Endometrial microvascular endothelial cells (primary cell): ENCODE measurements around the gene OVCA2. TPM values are rescaled to one million over a fixed set of nuclear protein-coding genes. Genes with fewer than 3 reads are reported as not detected.

Source experiments
- in situ Hi-C: cut with HindIII; loops from 2 replicates; pipeline ENCODE4 v1.10.0; 2017; ENCODE audit warnings: low sequenced_read_pairs, low pct_unique_long_range_greater_than_20kb; ENCODE audit errors: inconsistent ontology term
- total RNA-seq: library from RNA; depleted of rRNA; stranded (reverse); fragments of >200 nt; gene quantifications from one replicate; pipeline ENCODE4 v1.2.3, GENCODE V29; 2015; ENCODE audit errors: inconsistent ontology term

The OVCA2 gene
- total RNA-seq, result 97.7 TPM

DNA sequence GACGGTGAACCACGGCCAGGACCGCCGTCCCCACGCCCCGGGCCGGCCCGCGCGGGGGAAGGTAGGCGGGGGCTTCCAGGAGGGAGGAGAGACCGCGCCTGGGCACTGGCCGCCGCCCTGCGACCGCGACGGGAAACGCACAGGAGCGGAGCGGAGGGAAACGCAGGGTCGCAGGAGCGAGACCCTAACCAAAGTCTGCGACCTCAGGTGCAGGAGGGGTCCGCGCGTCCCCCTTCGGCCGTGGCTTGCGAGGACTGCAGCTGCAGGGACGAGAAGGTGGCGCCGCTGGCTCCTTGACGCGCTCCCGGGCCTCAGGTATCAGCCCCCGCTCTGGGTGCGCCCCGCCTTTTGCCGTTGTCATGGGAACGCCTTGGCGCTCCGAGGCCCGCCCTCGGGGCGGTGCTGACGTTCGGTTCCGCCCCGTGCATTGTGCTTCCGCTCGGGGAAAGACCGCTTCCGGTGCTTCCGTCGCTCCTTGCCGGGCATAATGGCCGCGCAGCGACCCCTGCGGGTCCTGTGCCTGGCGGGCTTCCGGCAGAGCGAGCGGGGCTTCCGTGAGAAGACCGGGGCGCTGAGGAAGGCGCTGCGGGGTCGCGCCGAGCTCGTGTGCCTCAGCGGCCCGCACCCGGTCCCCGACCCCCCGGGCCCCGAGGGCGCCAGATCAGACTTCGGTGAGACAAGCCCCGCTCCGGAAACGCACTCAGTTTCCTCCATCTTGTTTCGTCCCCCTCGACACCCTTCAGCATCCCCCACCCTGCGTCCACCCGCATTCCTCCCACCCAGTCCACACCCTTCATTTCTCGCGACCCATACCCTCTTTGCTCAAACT, at the start of gene OVCA2:
Gene OVCA2, plus strand, starts transcription at position 462 of the 829 bp plus-strand sequence. Its CDS starts 26 bp downstream, at position 488.
- in situ Hi-C loops, result loop anchor here (25.0 kb wide), 1 partner anchor 129 kb away; no protein-coding TSS in a partner anchor

DNA sequence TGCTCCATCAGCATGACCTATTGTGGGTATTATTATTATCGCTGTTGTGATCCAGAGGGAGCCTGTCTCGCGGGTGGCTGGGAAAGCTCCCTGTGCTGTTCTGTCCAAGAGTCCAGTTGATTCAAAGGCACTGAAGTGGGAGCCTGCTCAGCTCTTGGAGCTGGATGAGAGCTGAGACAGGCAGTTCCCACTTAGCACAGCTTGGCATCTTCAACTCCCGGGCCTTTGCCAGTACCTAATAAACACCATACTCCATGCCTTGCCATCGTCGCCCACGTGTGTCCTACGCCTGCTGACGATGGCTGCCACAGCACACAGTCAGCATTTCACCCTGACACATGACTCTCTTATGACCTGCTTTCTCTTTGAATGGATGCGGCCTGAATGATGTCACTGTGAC, 49.3 kb upstream of the OVCA2 start:
- in situ Hi-C loops, result no loop called here

DNA sequence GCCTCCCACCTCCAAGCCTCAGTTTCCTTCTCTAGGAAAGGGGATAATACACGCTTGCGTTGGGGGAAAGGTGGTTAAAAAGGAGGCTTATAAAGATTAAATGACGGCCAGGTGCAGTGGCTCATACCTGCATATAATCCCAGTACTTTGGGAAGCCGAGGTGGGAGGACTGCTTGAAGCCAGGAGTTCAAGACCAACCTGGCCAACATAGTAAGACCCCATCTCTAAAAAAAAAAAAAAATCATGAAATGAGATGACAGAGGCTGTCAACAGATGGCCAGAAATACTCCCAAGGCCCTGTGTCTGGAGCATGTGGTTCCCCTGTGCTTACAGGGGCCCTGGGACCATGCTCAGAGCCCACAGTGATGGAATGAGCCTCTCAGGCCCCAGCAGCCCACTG, 47.1 kb upstream of the OVCA2 start:
- in situ Hi-C loops, result no loop called here

DNA sequence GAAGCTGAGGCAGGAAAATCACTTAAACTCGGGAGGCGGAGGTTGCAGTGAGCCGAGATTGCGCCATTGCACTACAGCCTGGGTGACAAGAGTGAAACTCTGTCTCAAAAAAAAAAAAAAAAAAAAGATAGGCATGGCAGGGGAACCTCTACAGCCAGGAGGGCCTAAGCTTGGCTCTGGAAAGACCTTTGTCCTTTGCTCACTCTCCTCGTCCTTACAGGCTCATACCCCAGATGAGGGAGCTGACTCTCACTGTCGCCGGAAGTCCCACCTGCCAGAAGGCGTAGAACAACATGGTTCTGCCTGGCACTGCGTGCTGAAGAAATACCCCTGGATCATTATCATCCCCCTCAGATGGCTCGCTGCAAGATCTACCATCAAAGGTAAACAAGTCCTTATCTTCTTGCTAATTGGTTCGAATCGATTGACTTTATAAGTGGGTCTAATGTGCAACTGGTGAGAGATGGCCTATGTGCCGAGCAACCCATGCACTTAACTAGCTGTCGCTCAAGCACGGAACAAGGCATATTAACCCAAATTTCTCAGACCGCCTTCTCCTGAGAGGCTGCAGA, 46.4 kb upstream of the OVCA2 start:
- in situ Hi-C loops, result no loop called here

DNA sequence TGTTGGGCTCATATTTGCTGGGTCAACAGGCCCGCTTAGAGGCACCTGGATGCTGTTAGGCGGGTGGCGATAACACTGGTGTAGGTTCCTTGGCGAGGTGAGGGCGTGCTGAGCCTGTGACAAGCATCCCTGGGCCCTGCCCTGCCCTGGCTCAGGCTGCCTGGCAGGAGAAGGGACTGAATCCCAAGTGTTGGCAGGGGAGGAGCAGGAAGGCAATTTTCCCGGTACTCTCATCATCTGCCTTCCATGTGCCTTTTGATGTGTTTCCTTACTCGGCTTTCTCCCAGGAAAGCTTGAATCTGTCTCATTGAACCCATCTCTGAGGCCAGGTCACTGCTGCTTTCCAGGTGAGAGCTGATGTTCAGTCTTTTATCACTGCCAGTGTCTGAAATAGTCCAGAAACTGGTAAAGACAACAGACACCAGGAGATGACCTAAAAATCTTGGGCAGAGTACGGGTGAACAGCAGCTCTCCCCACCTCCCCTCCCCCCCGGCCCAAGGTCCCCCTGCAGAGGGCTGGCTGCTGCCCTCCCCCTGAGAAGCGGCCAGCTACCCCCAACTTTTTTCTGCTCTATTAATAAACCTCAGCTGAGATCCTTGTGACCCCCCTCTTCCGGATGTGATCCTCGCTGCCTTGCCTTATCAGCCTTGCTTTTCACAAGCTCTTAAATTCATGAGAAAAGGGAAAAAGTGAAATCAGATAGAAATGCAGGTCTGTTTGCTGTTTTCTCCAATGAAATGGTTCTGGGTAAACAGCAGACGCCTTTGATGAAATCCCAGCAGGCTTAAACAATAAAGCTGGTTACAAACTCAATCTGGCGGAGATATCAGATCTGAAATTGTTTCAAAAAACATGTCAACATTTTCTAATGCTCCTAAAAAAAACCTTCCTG, 45.7 kb upstream of the OVCA2 start:
- in situ Hi-C loops, result no loop called here

DNA sequence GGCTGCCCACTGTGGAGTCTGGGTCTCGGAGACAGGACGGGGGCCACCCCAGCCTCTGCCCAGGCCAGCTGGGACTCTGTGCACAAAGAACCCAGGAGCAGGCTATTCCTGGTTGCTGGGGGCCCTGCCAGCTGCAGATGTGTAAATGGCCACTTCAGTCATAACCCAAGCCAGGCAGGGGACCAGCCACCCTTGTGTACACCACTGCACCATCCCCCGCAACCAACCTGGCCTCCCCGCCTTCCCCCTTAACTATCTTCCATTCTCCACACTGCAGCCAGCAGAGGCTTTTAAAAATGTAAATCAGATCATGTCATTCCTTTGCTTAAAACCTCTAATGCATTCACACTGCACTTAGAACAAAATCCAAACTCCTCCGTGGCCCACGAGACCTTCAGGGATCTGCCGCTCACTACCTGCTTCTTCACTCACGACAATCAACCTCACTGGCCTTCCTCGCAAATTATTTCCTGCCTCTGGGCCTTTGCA, 45.0 kb upstream of the OVCA2 start:
- in situ Hi-C loops, result no loop called here

DNA sequence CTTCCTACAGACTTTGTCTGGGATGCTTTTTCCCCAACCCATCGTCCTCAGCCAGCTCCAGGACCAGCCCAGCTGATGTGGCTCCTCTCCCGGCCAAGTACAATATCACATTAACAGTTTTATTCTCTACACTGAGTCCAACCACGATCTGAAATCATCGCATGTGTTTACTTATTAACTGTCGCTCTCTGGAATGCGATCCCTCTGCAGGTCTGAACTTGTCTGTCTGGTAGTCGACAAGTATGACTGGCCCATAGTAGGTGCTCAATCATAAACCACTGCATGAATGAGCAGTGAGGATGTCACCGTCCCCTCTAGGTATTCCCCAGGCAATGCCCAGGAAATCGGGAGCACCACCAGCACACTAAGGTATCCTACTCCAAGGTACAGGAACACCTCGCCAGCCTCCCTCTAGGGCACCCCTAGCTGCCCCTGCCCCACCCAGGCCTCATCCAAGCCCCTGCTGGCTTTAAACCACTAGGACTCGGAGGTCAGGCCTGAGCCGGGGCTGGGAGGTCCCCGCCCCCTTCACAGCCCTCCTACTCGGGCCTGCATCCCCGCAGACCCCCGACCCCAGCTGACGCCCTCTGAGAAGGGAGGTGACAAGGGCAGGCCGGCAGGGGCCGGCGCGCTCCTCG, 44.4 kb upstream of the OVCA2 start:
- in situ Hi-C loops, result no loop called here

DNA sequence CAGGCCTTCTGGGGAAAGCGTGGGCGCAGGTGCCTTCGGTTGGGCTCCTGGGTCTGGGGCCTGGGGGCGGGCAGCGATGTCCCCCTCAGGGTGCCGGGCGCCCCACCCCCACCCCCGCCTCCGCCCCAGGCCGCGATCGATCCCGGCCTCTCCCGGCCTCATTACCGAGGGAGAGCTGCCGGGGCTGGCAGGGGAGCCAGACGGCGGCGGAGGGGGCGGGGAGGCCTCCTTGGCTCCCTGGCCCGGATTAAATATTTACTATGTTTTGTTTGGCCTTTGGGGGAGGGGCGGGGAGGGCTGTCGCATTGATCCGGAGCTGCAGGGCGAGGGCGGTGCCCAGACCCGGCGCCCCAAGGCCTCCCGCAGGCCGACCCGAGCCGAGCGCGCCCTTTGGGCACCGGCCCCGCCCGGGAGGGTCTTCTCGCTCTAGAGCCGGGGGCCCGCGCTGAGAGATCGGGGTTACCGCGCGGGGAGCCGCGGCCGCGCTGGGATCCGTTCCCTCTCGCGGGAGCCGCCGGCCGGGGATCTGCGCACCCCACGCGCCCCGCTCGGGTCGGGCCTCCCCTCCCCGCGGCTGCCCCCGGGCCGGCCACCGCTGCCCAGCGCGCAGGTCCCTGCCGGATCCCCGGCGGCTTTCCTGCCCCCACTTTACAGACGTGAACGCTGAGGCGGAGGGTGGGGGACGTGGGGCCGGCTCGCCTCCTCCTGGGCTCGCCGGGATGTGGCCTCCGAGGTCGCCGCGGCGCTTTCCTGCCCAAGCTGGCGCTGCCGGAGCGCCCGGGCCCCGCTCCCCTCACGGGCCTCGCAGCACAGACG, 43.7 kb upstream of the OVCA2 start:
- in situ Hi-C loops, result no loop called here

DNA sequence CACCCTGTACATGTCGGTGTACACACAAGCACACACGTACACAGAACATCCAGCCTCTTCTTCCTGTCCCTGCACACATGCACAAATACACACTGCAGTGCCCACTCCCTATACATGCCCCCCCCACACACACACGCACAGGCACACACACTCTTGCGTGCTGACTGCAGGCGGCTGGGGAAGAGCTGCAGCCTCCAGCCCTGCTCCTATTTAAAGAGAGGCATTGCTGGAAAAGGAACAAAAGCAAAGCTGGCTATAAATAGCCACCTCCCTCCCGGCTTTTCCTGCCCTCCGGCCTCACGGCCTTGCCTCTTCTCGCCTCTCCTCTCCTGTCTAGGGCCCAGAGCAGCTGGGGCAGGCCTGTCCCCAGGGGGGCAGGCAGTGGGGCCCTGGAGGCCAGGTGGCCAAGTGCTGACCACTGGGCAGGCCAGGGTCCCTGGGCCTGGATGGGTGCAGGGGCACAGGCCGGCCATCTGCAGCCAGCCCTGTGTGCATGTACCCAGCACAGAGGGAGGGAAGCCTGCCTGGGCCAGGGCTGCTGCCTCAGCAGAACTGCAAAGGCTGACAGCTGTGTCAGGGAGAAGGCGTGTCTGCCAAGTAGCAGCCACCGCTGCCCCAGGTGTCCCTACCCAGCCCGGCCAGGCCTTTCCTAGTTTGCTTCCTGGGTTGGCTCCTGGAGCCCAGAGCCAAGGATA, 42.1 kb upstream of the OVCA2 start:
- in situ Hi-C loops, result no loop called here

DNA sequence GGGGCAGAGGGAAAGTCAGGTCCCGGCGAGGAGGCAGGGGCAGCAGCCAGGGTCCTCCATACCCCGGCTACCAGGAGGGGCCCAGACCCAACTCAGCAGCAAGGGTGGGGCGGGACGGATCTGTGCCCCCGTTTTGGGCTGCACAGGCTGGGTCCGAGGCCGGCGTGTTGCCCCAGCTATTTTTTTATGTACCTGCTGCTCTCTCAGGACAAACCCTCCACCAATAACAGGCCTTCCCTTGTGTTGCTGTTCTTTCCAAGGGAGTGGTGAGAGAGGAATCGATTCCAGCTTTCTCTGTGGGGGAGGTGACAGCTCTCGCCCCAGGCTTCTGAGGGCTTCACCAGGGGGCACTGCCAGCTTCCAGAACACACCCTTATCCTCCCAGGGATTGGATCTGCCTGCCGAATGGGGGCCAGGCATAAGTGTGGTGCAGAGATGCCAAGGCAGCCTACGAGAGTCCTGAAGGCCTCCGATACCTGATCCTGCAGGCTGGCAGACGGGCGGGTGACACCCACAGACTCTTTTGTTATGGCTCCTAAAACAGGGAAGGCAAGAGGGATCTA, 39.0 kb upstream of the OVCA2 start:
- in situ Hi-C loops, result no loop called here

DNA sequence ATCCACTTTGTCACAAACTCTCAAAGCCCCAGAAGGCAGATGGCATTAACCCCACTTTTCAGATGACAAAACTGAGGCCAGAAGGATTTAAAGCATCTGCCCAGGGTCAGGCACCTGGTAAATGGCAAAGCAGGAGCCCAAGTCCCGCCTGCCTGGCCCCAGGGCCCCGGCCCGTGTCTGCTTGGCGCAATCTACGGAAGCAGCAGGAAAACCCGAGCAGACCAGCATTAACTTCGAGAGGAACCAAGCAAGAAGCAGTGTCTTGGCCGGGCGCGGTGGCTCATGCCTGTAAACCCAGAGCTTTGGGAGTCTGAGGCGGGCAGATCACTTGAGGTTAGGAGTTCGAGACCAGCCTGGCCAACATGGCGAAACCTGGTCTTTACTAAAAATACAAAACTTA, 38.3 kb upstream of the OVCA2 start:
- in situ Hi-C loops, result no loop called here

DNA sequence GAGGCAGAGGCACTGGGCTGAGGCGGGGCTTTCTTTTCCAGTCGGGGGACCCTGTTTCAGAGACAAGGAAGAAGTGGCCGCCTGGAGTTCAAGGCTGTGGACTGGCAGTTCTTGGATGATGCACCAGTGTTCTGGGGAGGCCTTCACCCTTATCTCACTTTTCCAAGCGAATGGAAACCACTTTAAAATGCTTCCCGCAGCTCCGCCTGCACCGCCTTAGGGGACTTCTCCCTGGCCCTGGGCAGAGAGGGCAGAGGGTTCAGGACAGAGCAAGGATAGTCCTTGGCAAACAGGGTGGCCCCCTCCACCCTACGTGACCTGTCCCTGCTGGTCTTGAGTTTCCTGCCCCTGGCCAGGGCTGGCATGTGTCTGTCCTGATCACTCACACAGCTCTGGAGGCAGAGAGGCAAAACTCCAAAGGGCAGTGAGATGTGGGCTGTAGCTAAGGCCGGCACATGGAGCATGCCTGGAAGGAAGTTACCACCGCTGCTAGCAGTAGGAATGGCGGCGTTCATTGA, 37.3 kb upstream of the OVCA2 start:
- in situ Hi-C loops, result no loop called here

DNA sequence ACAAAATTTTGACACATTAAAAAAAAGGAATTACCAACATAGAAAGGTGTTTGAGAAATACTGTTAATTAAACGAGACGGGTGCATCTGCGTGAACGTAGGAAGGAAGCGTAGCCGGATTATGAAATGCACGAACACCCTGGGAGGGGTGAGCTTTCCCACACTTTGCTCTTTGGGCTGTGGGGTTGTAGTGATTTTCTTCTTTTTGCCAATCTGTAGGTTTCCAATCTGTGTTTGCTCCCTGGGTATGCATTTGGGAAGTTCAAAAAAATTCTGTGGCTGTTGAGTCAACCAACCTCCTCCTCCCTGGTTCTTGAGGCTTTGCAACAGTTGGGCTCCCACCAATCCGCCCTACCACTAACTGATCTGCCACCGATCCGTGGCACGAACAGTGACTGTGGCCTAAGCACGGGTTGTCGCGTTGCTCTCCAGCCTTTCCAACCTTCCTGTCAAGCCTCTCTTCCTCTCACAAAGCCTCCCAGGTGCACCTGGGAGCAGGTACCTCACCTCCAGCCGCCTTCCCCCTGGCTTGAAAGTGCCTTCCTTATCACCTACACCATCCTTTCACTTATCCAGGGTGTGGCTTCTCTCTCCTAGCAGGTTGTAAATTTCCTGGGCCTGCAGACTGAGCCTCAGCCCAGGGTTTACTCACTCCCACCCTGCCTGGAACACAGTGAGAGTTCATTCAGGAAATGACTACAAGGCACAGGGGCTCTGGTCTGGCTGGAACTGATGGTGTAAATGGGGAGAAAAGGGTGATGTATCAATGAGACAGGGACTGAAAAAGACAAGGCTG, 33.3 kb upstream of the OVCA2 start:
- in situ Hi-C loops, result no loop called here

DNA sequence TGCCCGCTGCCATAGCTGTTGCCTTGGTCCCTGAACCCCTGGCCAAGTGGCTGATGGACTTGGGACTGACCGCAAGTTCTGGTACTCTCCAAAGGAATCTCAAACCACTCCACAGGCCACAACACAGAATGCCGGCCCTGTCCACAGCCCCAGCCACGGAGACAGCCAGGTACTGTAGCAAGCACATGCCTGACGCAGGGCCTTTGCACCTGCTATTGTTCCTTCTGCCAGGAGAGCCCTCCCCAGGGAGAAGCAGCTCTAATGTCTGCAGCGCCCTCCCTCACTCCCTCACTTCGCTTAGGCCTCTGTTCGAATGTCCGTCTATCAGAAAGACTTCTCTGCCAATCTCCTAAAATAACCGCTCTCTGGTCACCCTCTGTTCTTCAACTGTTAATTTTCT, 32.1 kb upstream of the OVCA2 start:
- in situ Hi-C loops, result no loop called here

DNA sequence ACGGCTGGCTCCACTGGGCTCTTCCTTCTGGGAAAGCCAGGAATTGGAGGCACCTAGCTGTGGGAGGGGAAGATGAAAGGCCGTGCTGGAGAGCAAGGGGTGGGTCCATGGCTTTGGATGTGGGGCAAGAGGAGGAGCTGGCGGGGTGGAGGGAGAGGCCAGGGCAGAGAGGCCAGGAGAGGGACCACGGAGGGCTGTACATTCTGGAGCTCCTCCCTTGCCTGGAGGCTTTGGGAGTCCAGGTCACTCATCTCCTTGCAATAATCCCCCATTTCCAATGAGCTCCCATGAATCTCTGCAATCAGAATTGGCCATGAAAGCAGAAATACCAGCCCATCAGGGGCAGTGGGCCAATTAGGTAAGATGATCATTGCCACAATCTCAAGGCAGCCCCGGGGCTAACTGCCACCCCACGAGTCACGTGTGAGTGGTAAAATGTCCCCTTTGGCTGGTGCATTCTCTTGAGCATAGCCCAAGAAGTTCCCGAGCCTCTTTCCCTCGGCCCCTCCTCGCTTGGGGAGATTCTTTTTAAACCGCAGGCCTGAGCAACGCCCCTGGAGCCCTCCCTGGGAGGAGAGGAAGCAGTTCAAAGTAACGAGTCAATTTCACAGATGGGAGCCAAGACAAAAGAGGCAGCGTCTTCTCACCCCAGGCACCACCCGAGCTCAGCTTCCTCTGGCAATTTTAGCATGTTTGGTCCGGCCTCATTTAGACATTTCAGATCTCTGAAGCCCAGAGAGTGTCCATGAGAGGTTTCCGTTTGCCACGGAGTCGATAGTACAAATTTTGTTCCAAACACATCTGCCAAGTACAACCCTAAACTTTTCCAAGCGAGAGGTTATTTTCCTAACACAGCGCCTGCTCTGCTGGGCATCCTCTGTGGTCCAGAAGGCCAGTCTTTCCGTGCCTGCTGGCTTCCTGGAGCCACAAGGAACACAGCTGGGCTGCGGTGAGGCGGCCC, 30.1 kb upstream of the OVCA2 start:
- in situ Hi-C loops, result no loop called here
